IMR-90 (cell line): ENCODE results near the gene NFKBIB. TPM values are rescaled to one million over a fixed set of nuclear protein-coding genes. Genes with fewer than 3 reads are reported as not detected.

Experiments
- ATAC-seq: fragments of 200-7000 bp; cut with Tn5 transposase; 2 replicates; pipeline ENCODE4 v1.9.1; 2020; ENCODE audit warnings: low read depth, mild to moderate bottlenecking, moderate library complexity
- BruUV-seq: library from RNA; stranded (reverse); fragments of 400-500 nt; replicated peaks from 2 replicates; lab custom pipeline; 2021; lab: Mats Ljungman, UMichigan
- CTCF ChIA-PET: fragments of 300-600 bp; formaldehyde crosslinking; extraction: SDS; loops from one replicate; lab custom pipeline; 2021; ENCODE audit warnings: antibody characterized with exemption; lab: Yijun Ruan, JAX
- POLR2A ChIA-PET: fragments of 300-600 bp; sonication (Branson Sonifier 250); formaldehyde crosslinking; loops from one replicate; lab custom pipeline; 2022; ENCODE audit warnings: antibody characterized with exemption; ENCODE audit not compliant: unreplicated experiment; lab: Charles Lee
- DNase-seq: peaks from one replicate; pipeline ENCODE4 v3.0.0; 2013
- H2AFZ ChIP-seq: replicated peaks from 2 replicates; pipeline ENCODE3; 2013; ENCODE audit warnings: low read length, mild to moderate bottlenecking; ENCODE audit not compliant: poor library complexity
- H2AK5ac ChIP-seq: 2 replicates; pipeline ENCODE4 v1.6.1; 2013; ENCODE audit warnings: low read depth, low read length, inconsistent platforms
- H2AK9ac ChIP-seq: replicated peaks from 2 replicates; pipeline ENCODE3; 2013; ENCODE audit warnings: mild to moderate bottlenecking, low read depth, low read length, moderate library complexity; ENCODE audit not compliant: poor library complexity
- H2BK120ac ChIP-seq: 2 replicates; pipeline ENCODE4 v1.6.1; 2013; ENCODE audit warnings: low read depth, low read length, inconsistent platforms
- H2BK15ac ChIP-seq: 3 replicates; pipeline ENCODE4 v1.6.1; 2013; ENCODE audit warnings: low read depth, low read length, inconsistent platforms
- H2BK20ac ChIP-seq: 2 replicates; pipeline ENCODE4 v1.6.1; 2013; ENCODE audit warnings: low read depth, mild to moderate bottlenecking, inconsistent platforms, low read length, moderate library complexity
- H2BK5ac ChIP-seq: 2 replicates; pipeline ENCODE4 v1.6.1; 2013; ENCODE audit warnings: mild to moderate bottlenecking, low read depth, low read length, inconsistent platforms; ENCODE audit not compliant: poor library complexity, severe bottlenecking
- H3K14ac ChIP-seq: replicated peaks from 2 replicates; pipeline ENCODE4 v1.6.1; 2013; ENCODE audit warnings: low read depth, low read length, inconsistent platforms
- H3K18ac ChIP-seq: 2 replicates; pipeline ENCODE4 v1.6.1; 2013; ENCODE audit warnings: low read depth, low read length, control low read depth
- H3K23ac ChIP-seq: 2 replicates; pipeline ENCODE4 v1.6.1; 2013; ENCODE audit warnings: low read depth, low read length, inconsistent platforms
- H3K27ac ChIP-seq: 2 replicates; pipeline ENCODE4 v1.5.1; 2013; ENCODE audit warnings: mild to moderate bottlenecking, control low read depth, low read length; ENCODE audit not compliant: insufficient read depth
- H3K27me3 ChIP-seq: 2 replicates; pipeline ENCODE4 v1.6.1; 2013; ENCODE audit warnings: low read length; ENCODE audit not compliant: control insufficient read depth, insufficient read depth
- H3K36me3 ChIP-seq: 2 replicates; pipeline ENCODE4 v1.6.1; 2013; ENCODE audit warnings: low read length, mixed read lengths; ENCODE audit not compliant: control insufficient read depth, insufficient read depth
- H3K4ac ChIP-seq: 2 replicates; pipeline ENCODE4 v1.6.1; 2013; ENCODE audit warnings: low read depth, low read length, inconsistent platforms
- H3K4me1 ChIP-seq: 2 replicates; pipeline ENCODE4 v1.6.1; 2013; ENCODE audit warnings: low read length, mixed read lengths; ENCODE audit not compliant: control insufficient read depth, insufficient read depth
- H3K4me2 ChIP-seq: 2 replicates; pipeline ENCODE4 v1.6.1; 2013; ENCODE audit warnings: low read depth, mild to moderate bottlenecking, control low read depth, low read length, moderate library complexity
- H3K4me3 ChIP-seq: 2 replicates; pipeline ENCODE4 v1.5.1; 2013; ENCODE audit warnings: low read depth, mild to moderate bottlenecking, control low read depth, low read length, moderate library complexity; ENCODE audit not compliant: insufficient read depth
- H3K56ac ChIP-seq: 2 replicates; pipeline ENCODE4 v1.6.1; 2013; ENCODE audit warnings: low read length, inconsistent platforms; ENCODE audit not compliant: insufficient read depth; ENCODE audit errors: extremely low read depth
- H3K79me1 ChIP-seq, 2 experiments: 2 replicates each; pipeline ENCODE4 v1.6.1; 2013; ENCODE audit warnings: low read length in 2 of 2, inconsistent platforms in 1 of 2, low read depth in 1 of 2
- H3K9ac ChIP-seq: 2 replicates; pipeline ENCODE4 v1.6.1; 2013; ENCODE audit warnings: low read depth, low read length, control low read depth
- H3K9me1 ChIP-seq: 2 replicates; pipeline ENCODE4 v1.6.1; 2013; ENCODE audit warnings: low read length, inconsistent platforms; ENCODE audit not compliant: insufficient read depth
- H3K9me3 ChIP-seq: 2 replicates; pipeline ENCODE4 v1.6.1; 2013; ENCODE audit warnings: low read length; ENCODE audit not compliant: control insufficient read depth, insufficient read depth
- H4K20me1 ChIP-seq: 2 replicates; pipeline ENCODE4 v1.6.1; 2013; ENCODE audit warnings: low read length, inconsistent platforms; ENCODE audit not compliant: insufficient read depth
- H4K5ac ChIP-seq: 2 replicates; pipeline ENCODE4 v1.6.1; 2013; ENCODE audit warnings: mild to moderate bottlenecking, low read depth, low read length, control low read depth
- H4K8ac ChIP-seq, 2 experiments: 2 replicates each; pipeline ENCODE4 v1.6.1; 2013; ENCODE audit warnings: low read depth in 2 of 2, low read length in 2 of 2, control low read depth in 1 of 2, inconsistent platforms in 1 of 2
- H4K91ac ChIP-seq: 2 replicates; pipeline ENCODE4 v1.6.1; 2013; ENCODE audit warnings: low read depth, low read length, inconsistent platforms; ENCODE audit not compliant: insufficient read depth
- CHD1 ChIP-seq: IDR thresholded peaks from 2 replicates; pipeline ENCODE4 v1.6.1; 2012; ENCODE audit warnings: low read depth, low read length, improper control_type of control experiment
- FOS ChIP-seq: fragments of 150-350 bp; IDR thresholded peaks from 2 replicates; pipeline ENCODE4 v1.6.1; 2016; ENCODE audit warnings: low read depth, low read length
- MAZ ChIP-seq: IDR thresholded peaks from 2 replicates; pipeline ENCODE4 v1.6.1; 2012; ENCODE audit warnings: low read depth, mild to moderate bottlenecking, low read length, improper control_type of control experiment, moderate library complexity, borderline replicate concordance
- MXI1 ChIP-seq: IDR thresholded peaks from 2 replicates; pipeline ENCODE4 v1.6.1; 2012; ENCODE audit warnings: low read depth, mild to moderate bottlenecking, low read length, moderate library complexity, borderline replicate concordance
- NFE2L2 ChIP-seq: fragments of 150-350 bp; IDR thresholded peaks from 2 replicates; pipeline ENCODE4 v1.6.1; 2016; ENCODE audit warnings: low read depth, mild to moderate bottlenecking, low read length
- POLR2A ChIP-seq: IDR thresholded peaks from 2 replicates; pipeline ENCODE4 v1.6.1; 2012; ENCODE audit warnings: mild to moderate bottlenecking, low read depth, low read length
- RAD21 ChIP-seq: IDR thresholded peaks from 2 replicates; pipeline ENCODE4 v1.6.1; 2012; ENCODE audit warnings: low read length, improper control_type of control experiment
- RCOR1 ChIP-seq: IDR thresholded peaks from 2 replicates; pipeline ENCODE4 v1.6.1; 2012; ENCODE audit warnings: mild to moderate bottlenecking, low read length, improper control_type of control experiment; ENCODE audit not compliant: insufficient replicate concordance
- RFX5 ChIP-seq: IDR thresholded peaks from 2 replicates; pipeline ENCODE4 v1.8.0; 2012; ENCODE audit warnings: low read depth, mild to moderate bottlenecking, low read length, moderate library complexity
- SMC3 ChIP-seq: fragments of 150-350 bp; IDR thresholded peaks from 2 replicates; pipeline ENCODE4 v1.6.1; 2016; ENCODE audit warnings: low read depth, mild to moderate bottlenecking, antibody characterized with exemption, low read length, moderate library complexity
- USF2 ChIP-seq: fragments of 150-350 bp; IDR thresholded peaks from 2 replicates; pipeline ENCODE4 v1.6.1; 2017; ENCODE audit warnings: mild to moderate bottlenecking, antibody characterized with exemption, low read length, low read depth
- WGBS, 2 experiments: methylation state at CpG; one replicate each; pipeline versions ENCODE4 v1.1.5 to v1.1.7; 2013; ENCODE audit warnings: missing lambda C conversion rate in 2 of 2; ENCODE audit not compliant: insufficient read length in 1 of 2; ENCODE audit errors: extremely low coverage in 2 of 2; 5-methylcytosine and 5-hydroxymethylcytosine counted together
- dilution Hi-C: fragments of 300-500 bp; cut with HindIII; formaldehyde crosslinking; loops from one replicate; pipeline ENCODE4 v1.14.3; 2018; ENCODE audit warnings: low sequenced_read_pairs; ENCODE audit not compliant: unreplicated experiment
- in situ Hi-C: fragments of 300-500 bp; cut with MboI; formaldehyde crosslinking; loops from 3 replicates; pipeline ENCODE4 v1.14.3; 2019; ENCODE audit warnings: low sequenced_read_pairs, inconsistent platforms, mixed read lengths
- intact Hi-C: fragments of 100-400 bp; cut with micrococcal nuclease; formaldehyde crosslinking; loops from 2 replicates; pipeline ENCODE4 v1.10.0; 2022
- polyA plus RNA-seq, 3 experiments: library from polyadenylated mRNA; depleted of rRNA; stranded (reverse); fragments of >200 nt; gene quantifications; 2 replicates each; pipeline ENCODE4 v1.2.3, GENCODE V29; 2012; ENCODE audit warnings: low replicate concordance in 1 of 3
- total RNA-seq: library from RNA; depleted of rRNA; stranded (reverse); fragments of >200 nt; gene quantifications from 2 replicates; pipeline ENCODE4 v1.2.3, GENCODE V29; 2012
- TF ChIP-seq, protein P1 (sequence below): conservative IDR thresholded peaks from 2 replicates; pipeline ENCODE4 v1.5.1; 2012; ENCODE audit warnings: mild to moderate bottlenecking, low read depth, low read length, improper control_type of control experiment

NFKBIB gene
- total and polyA plus RNA-seq, 2 of the 4 experiments (the other 2 are of a cell fraction), result 7.5 to 25.5 TPM

DNA sequence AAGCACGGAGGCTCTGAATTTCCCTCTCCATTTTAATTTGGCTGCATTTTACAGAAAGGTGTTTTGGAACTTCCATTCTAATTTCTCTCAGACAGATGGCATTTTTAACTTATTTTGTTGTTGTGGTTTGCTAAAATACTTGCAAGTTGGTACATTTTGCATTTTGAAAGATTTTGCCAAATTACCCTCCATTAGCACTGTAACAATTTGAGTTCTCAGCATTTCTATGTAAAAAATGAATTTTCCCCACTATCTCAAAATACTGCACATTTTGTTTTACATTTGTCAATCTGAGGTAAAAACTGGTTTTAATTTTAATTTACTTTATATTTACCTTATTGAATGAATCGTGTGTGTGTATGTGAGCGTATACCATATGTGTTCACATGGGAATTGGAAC is 43.0 kb upstream of the NFKBIB start:
- H2BK120ac ChIP-seq, result no peak overlapping the region
- intact Hi-C loops (no loop called here), dilution Hi-C loops (no loop called here), in situ Hi-C loops (no loop called here)
- H3K79me1 ChIP-seq, result peaks cover 0 to 9% of the 10 kb centered on the region in 2 experiments; a peak in 2 of 4 replicates
- H3K4ac ChIP-seq, result no peak overlapping the region
- H3K23ac ChIP-seq, result no peak overlapping the region
- no peak overlapping the region for H2BK5ac ChIP-seq
- peaks cover 2% of the 10 kb centered on the region; the same call in 1 of the 2 replicates for H3K4me1 ChIP-seq
- H2AFZ ChIP-seq, result no peak overlapping the region
- no peak for TF ChIP-seq FOS
- TF ChIP-seq MXI1, result no peak
- no peak for TF ChIP-seq RFX5
- TF ChIP-seq MAZ, result no peak
- TF ChIP-seq POLR2A, result no peak
- TF ChIP-seq NFE2L2, result no peak
- no peak for TF ChIP-seq CHD1
- no peak for TF ChIP-seq USF2
- no peak for TF ChIP-seq RAD21
- TF ChIP-seq, protein P1, sequence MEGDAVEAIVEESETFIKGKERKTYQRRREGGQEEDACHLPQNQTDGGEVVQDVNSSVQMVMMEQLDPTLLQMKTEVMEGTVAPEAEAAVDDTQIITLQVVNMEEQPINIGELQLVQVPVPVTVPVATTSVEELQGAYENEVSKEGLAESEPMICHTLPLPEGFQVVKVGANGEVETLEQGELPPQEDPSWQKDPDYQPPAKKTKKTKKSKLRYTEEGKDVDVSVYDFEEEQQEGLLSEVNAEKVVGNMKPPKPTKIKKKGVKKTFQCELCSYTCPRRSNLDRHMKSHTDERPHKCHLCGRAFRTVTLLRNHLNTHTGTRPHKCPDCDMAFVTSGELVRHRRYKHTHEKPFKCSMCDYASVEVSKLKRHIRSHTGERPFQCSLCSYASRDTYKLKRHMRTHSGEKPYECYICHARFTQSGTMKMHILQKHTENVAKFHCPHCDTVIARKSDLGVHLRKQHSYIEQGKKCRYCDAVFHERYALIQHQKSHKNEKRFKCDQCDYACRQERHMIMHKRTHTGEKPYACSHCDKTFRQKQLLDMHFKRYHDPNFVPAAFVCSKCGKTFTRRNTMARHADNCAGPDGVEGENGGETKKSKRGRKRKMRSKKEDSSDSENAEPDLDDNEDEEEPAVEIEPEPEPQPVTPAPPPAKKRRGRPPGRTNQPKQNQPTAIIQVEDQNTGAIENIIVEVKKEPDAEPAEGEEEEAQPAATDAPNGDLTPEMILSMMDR, result no peak
- TF ChIP-seq SMC3, result no peak
- TF ChIP-seq RCOR1, result no peak
- no peak overlapping the region for H2BK20ac ChIP-seq
- no peaks in the 10 kb centered on the region for H3K9me3 ChIP-seq
- DNase-seq (no peak), ATAC-seq (no peak)
- H4K5ac ChIP-seq, result no peak overlapping the region
- WGBS, 2 experiments, result 80% methylated on average over 1 of the region's 3 CpGs; no CpG with 5 or more reads in 1 of the 2 experiments
- H2AK9ac ChIP-seq, result no peak overlapping the region
- POLR2A ChIA-PET, result no interaction called here
- no peak overlapping the region for H3K4me2 ChIP-seq
- no peak overlapping the region for H3K4me3 ChIP-seq
- H4K20me1 ChIP-seq, result no peaks in the 10 kb centered on the region
- no peak overlapping the region for H2BK15ac ChIP-seq
- no peaks in the 10 kb centered on the region for H3K27me3 ChIP-seq
- no peak overlapping the region for H4K8ac ChIP-seq
- H3K36me3 ChIP-seq, result no peaks in the 10 kb centered on the region
- H3K14ac ChIP-seq, result no peak overlapping the region
- H3K27ac ChIP-seq, result no peak overlapping the region
- BruUV-seq, result no TSS peak
- H2AK5ac ChIP-seq, result no peak overlapping the region
- no peak overlapping the region for H3K56ac ChIP-seq
- H3K9ac ChIP-seq, result no peak overlapping the region
- H3K18ac ChIP-seq, result no peak overlapping the region
- no peak overlapping the region for H4K91ac ChIP-seq
- CTCF ChIA-PET, result no interaction called here
- H3K9me1 ChIP-seq, result no peaks in the 10 kb centered on the region
